HG02970 (cell line): Measurements from ENCODE around the gene SYT8.
A peak's percentile ranks its signal among the peaks of the same experiment; 100 is the strongest.

Experiments used
- ATAC-seq: cut with Tn5 transposase; IDR thresholded peaks from one replicate; pipeline ENCODE4 v1.9.1; 2021; ENCODE audit warnings: mild to moderate bottlenecking, moderate library complexity, moderate number of reproducible peaks; ENCODE audit not compliant: unreplicated experiment, low FRiP score

SYT8 gene

GRCh38 chr11:1854949-1855885, 20.4 kb downstream of the SYT8 start:
- peak; percentile 27 for ATAC-seq

GRCh38 chr11:1855886-1856265, 21.1 kb downstream of the SYT8 start:
- ATAC-seq, result no peak

GRCh38 chr11:1856306-1857005, 21.7 kb downstream of the SYT8 start:
- no peak for ATAC-seq

- ATAC-seq, result no peak
These were observed 22.3 kb downstream of the SYT8 start for GRCh38 chr11:1857064-1857463.

- ATAC-seq, result no peak
These were observed 23.4 kb downstream of the SYT8 start for GRCh38 chr11:1858154-1858553.

- ATAC-seq, result no peak
These were observed 23.8 kb downstream of the SYT8 start for GRCh38 chr11:1858576-1858975.

- no peak for ATAC-seq
These were observed 24.2 kb downstream of the SYT8 start for GRCh38 chr11:1859004-1859403.

GRCh38 chr11:1860108-1860507, 25.3 kb downstream of the SYT8 start:
- no peak for ATAC-seq

- ATAC-seq, result no peak
These were observed 26.9 kb downstream of the SYT8 start for GRCh38 chr11:1861435-1862411.

GRCh38 chr11:1862588-1863351, 28.0 kb downstream of the SYT8 start:
- ATAC-seq, result no peak

GRCh38 chr11:1863352-1864216, 28.8 kb downstream of the SYT8 start:
- no peak for ATAC-seq

- ATAC-seq, result no peak
These were observed 29.4 kb downstream of the SYT8 start for GRCh38 chr11:1864231-1864630.

- ATAC-seq, result no peak
These were observed 30.3 kb downstream of the SYT8 start for GRCh38 chr11:1864831-1865665.

GRCh38 chr11:1866226-1866625, 31.4 kb downstream of the SYT8 start:
- no peak for ATAC-seq

- ATAC-seq, result no peak
These were observed 32.0 kb downstream of the SYT8 start for GRCh38 chr11:1866776-1867175.

- ATAC-seq, result no peak
These were observed 32.6 kb downstream of the SYT8 start for GRCh38 chr11:1867381-1867780.

- ATAC-seq, result no peak
These were observed 33.4 kb downstream of the SYT8 start for GRCh38 chr11:1868056-1868635.
